GM15510 (cell line): ENCODE data around the gene LIN28B.

Experiments used
- POLR2A ChIP-seq: IDR thresholded peaks from 3 replicates; pipeline ENCODE4 v1.6.1; 2011; ENCODE audit warnings: borderline replicate concordance; ENCODE audit not compliant: insufficient read length; ENCODE audit errors: extremely low read depth

Gene LIN28B

GRCh38 chr6:105077596-105078385 lies 120.9 kb downstream of the LIN28B start:
- TF ChIP-seq POLR2A, result no peak

GRCh38 chr6:105078386-105078708 lies 121.4 kb downstream of the LIN28B start:
- TF ChIP-seq POLR2A, result no peak

GRCh38 chr6:105080279-105080678 lies 123.4 kb downstream of the LIN28B start:
- no peak for TF ChIP-seq POLR2A

- TF ChIP-seq POLR2A, result no peak
Measured at GRCh38 chr6:105087571-105088211, 130.8 kb downstream of the LIN28B start.

GRCh38 chr6:105091140-105091829 lies 134.4 kb downstream of the LIN28B start:
- TF ChIP-seq POLR2A, result no peak

GRCh38 chr6:105094133-105094640 lies 137.3 kb downstream of the LIN28B start:
- no peak for TF ChIP-seq POLR2A

GRCh38 chr6:105095139-105095538 lies 138.2 kb downstream of the LIN28B start:
- TF ChIP-seq POLR2A, result no peak

GRCh38 chr6:105097288-105097687 lies 140.4 kb downstream of the LIN28B start:
- no peak for TF ChIP-seq POLR2A

- TF ChIP-seq POLR2A, result no peak
Measured at GRCh38 chr6:105099371-105099770, 142.5 kb downstream of the LIN28B start.

- no peak for TF ChIP-seq POLR2A
Measured at GRCh38 chr6:105102186-105102585, 145.3 kb downstream of the LIN28B start.

GRCh38 chr6:105105094-105105493 lies 148.2 kb downstream of the LIN28B start:
- no peak for TF ChIP-seq POLR2A

GRCh38 chr6:105106260-105106659 lies 149.4 kb downstream of the LIN28B start:
- no peak for TF ChIP-seq POLR2A

GRCh38 chr6:105107207-105107606 lies 150.3 kb downstream of the LIN28B start:
- TF ChIP-seq POLR2A, result no peak

- no peak for TF ChIP-seq POLR2A
Measured at GRCh38 chr6:105108631-105109262, 151.8 kb downstream of the LIN28B start.
